ENCODE data around the gene GGTLC3.
"Not testable (repeated sequence)": the region's sequence is repeated elsewhere in the genome, so short reads cannot be mapped to it uniquely, and the experiment has no call there.

The GGTLC3 gene

GRCh38 chr22:18523328-18523727 is 5.4 kb upstream of the GGTLC3 start:
- no CpG with 5 or more reads among the region's 4 CpGs for WGBS
- H3K4ac ChIP-seq (ENCODE audit: low read depth in 1 of 2, low read length in 2 of 2); H3K36me3 ChIP-seq (ENCODE audit: control insufficient read depth in 1 of 2, insufficient read depth in 2 of 2, low read depth in 1 of 2, low read length in 2 of 2); H3K9me3 ChIP-seq (ENCODE audit: control insufficient read depth, low read length); H3K18ac ChIP-seq (ENCODE audit: low read depth in 1 of 2, low read length in 2 of 2); H2BK5ac ChIP-seq (ENCODE audit: low read depth, low read length, poor library complexity, severe bottlenecking); H2BK15ac ChIP-seq (ENCODE audit: low read depth, poor library complexity, severe bottlenecking); H2AK5ac ChIP-seq (ENCODE audit: low read length, severe bottlenecking); H3K23ac ChIP-seq (ENCODE audit: low read length in 2 of 2); H3K4me2 ChIP-seq (ENCODE audit: low read length, poor library complexity, severe bottlenecking); H4K91ac ChIP-seq (ENCODE audit: low read length); H3K27ac ChIP-seq (ENCODE audit: low read length, poor library complexity, severe bottlenecking); H3K9ac ChIP-seq (ENCODE audit: low read length); H2AFZ ChIP-seq (ENCODE audit: low read depth, low read length); H4K8ac ChIP-seq (ENCODE audit: low read length); H3K4me1 ChIP-seq (ENCODE audit: control insufficient read depth, insufficient read depth, low read depth, low read length); H3K14ac ChIP-seq (ENCODE audit: low read length in 2 of 2); H3K79me1 ChIP-seq (replicated peaks; ENCODE audit: low read length, poor library complexity, severe bottlenecking); H2BK120ac ChIP-seq (ENCODE audit: low read depth, low read length); H3K4me3 ChIP-seq (ENCODE audit: insufficient read depth in 1 of 2, low read depth in 1 of 2, low read length in 2 of 2); DNase-seq; H2BK12ac ChIP-seq (ENCODE audit: low read length in 2 of 2); H3K27me3 ChIP-seq (ENCODE audit: control insufficient read depth in 1 of 2, insufficient read depth in 1 of 2, low read length in 2 of 2): not testable (repeated sequence)

DNA sequence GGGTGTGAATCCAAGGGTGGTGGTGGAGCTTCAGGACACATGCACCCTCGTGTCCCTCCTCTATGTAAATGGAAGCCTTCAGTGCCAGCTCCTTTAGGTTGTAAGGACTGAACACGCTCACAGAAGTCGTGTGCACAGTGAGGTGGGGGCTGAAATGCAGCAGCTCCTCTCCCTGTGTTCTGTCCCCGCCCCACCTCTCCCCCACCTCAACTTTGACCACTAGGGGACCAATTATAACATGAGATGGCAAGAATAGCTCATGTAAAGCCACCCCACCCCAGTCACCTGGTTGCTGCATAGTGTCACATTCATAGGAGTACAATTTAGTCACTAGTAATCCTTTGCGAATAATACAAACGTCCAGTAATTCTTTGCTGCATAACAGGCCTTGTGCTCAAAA is 4.8 kb upstream of the GGTLC3 start:
- not testable (repeated sequence) for H4K8ac ChIP-seq (ENCODE audit: low read length); H2AK5ac ChIP-seq (ENCODE audit: low read length, severe bottlenecking); H4K91ac ChIP-seq (ENCODE audit: low read length); H2BK5ac ChIP-seq (ENCODE audit: low read depth, low read length, poor library complexity, severe bottlenecking); H3K79me1 ChIP-seq (replicated peaks; ENCODE audit: low read length, poor library complexity, severe bottlenecking); H3K4ac ChIP-seq (ENCODE audit: low read depth in 1 of 2, low read length in 2 of 2); H2AFZ ChIP-seq (ENCODE audit: low read depth, low read length); H3K4me1 ChIP-seq (ENCODE audit: control insufficient read depth, insufficient read depth, low read depth, low read length); H3K9ac ChIP-seq (ENCODE audit: low read length); H3K27me3 ChIP-seq (ENCODE audit: control insufficient read depth in 1 of 2, insufficient read depth in 1 of 2, low read length in 2 of 2); H3K14ac ChIP-seq (ENCODE audit: low read length in 2 of 2); H3K4me3 ChIP-seq (ENCODE audit: insufficient read depth in 1 of 2, low read depth in 1 of 2, low read length in 2 of 2); H3K36me3 ChIP-seq (ENCODE audit: control insufficient read depth in 1 of 2, insufficient read depth in 2 of 2, low read depth in 1 of 2, low read length in 2 of 2); H2BK120ac ChIP-seq (ENCODE audit: low read depth, low read length); H3K9me3 ChIP-seq (ENCODE audit: control insufficient read depth, low read length); H3K18ac ChIP-seq (ENCODE audit: low read depth in 1 of 2, low read length in 2 of 2); H3K4me2 ChIP-seq (ENCODE audit: low read length, poor library complexity, severe bottlenecking); H3K23ac ChIP-seq (ENCODE audit: low read length in 2 of 2); H2BK15ac ChIP-seq (ENCODE audit: low read depth, poor library complexity, severe bottlenecking); DNase-seq; H3K27ac ChIP-seq (ENCODE audit: low read length, poor library complexity, severe bottlenecking); H2BK12ac ChIP-seq (ENCODE audit: low read length in 2 of 2)
- no CpG with 5 or more reads among the region's 6 CpGs for WGBS

GRCh38 chr22:18513454-18513853 is 4.5 kb downstream of the GGTLC3 start:
- not testable (repeated sequence) for H3K27ac ChIP-seq (ENCODE audit: low read length, poor library complexity, severe bottlenecking); H2AK5ac ChIP-seq (ENCODE audit: low read length, severe bottlenecking); H3K27me3 ChIP-seq (ENCODE audit: control insufficient read depth in 1 of 2, insufficient read depth in 1 of 2, low read length in 2 of 2); H2BK15ac ChIP-seq (ENCODE audit: low read depth, poor library complexity, severe bottlenecking); H2AFZ ChIP-seq (ENCODE audit: low read depth, low read length); H3K4me3 ChIP-seq (ENCODE audit: insufficient read depth in 1 of 2, low read depth in 1 of 2, low read length in 2 of 2); H4K91ac ChIP-seq (ENCODE audit: low read length); H3K4ac ChIP-seq (ENCODE audit: low read depth in 1 of 2, low read length in 2 of 2); H3K23ac ChIP-seq (ENCODE audit: low read length in 2 of 2); H3K9me3 ChIP-seq (ENCODE audit: control insufficient read depth, low read length); H2BK12ac ChIP-seq (ENCODE audit: low read length in 2 of 2); H3K4me2 ChIP-seq (ENCODE audit: low read length, poor library complexity, severe bottlenecking); H3K4me1 ChIP-seq (ENCODE audit: control insufficient read depth, insufficient read depth, low read depth, low read length); H3K14ac ChIP-seq (ENCODE audit: low read length in 2 of 2); H3K79me1 ChIP-seq (replicated peaks; ENCODE audit: low read length, poor library complexity, severe bottlenecking); DNase-seq; H3K36me3 ChIP-seq (ENCODE audit: control insufficient read depth in 1 of 2, insufficient read depth in 2 of 2, low read depth in 1 of 2, low read length in 2 of 2); H4K8ac ChIP-seq (ENCODE audit: low read length); H2BK120ac ChIP-seq (ENCODE audit: low read depth, low read length); H2BK5ac ChIP-seq (ENCODE audit: low read depth, low read length, poor library complexity, severe bottlenecking); H3K18ac ChIP-seq (ENCODE audit: low read depth in 1 of 2, low read length in 2 of 2); H3K9ac ChIP-seq (ENCODE audit: low read length)
- WGBS = no CpG with 5 or more reads among the region's 10 CpGs

GRCh38 chr22:18512378-18512777 is 5.6 kb downstream of the GGTLC3 start:
- not testable (repeated sequence) for H4K8ac ChIP-seq (ENCODE audit: low read length); H4K91ac ChIP-seq (ENCODE audit: low read length); H3K23ac ChIP-seq (ENCODE audit: low read length in 2 of 2); H2BK12ac ChIP-seq (ENCODE audit: low read length in 2 of 2); H3K4me2 ChIP-seq (ENCODE audit: low read length, poor library complexity, severe bottlenecking); H3K9ac ChIP-seq (ENCODE audit: low read length); H2BK15ac ChIP-seq (ENCODE audit: low read depth, poor library complexity, severe bottlenecking); H3K14ac ChIP-seq (ENCODE audit: low read length in 2 of 2); H3K18ac ChIP-seq (ENCODE audit: low read depth in 1 of 2, low read length in 2 of 2); H3K36me3 ChIP-seq (ENCODE audit: control insufficient read depth in 1 of 2, insufficient read depth in 2 of 2, low read depth in 1 of 2, low read length in 2 of 2); H3K27me3 ChIP-seq (ENCODE audit: control insufficient read depth in 1 of 2, insufficient read depth in 1 of 2, low read length in 2 of 2); H2BK5ac ChIP-seq (ENCODE audit: low read depth, low read length, poor library complexity, severe bottlenecking); H3K4ac ChIP-seq (ENCODE audit: low read depth in 1 of 2, low read length in 2 of 2); H3K79me1 ChIP-seq (replicated peaks; ENCODE audit: low read length, poor library complexity, severe bottlenecking); H2AK5ac ChIP-seq (ENCODE audit: low read length, severe bottlenecking); H3K4me3 ChIP-seq (ENCODE audit: insufficient read depth in 1 of 2, low read depth in 1 of 2, low read length in 2 of 2); H3K4me1 ChIP-seq (ENCODE audit: control insufficient read depth, insufficient read depth, low read depth, low read length); H2AFZ ChIP-seq (ENCODE audit: low read depth, low read length); H2BK120ac ChIP-seq (ENCODE audit: low read depth, low read length); H3K9me3 ChIP-seq (ENCODE audit: control insufficient read depth, low read length); H3K27ac ChIP-seq (ENCODE audit: low read length, poor library complexity, severe bottlenecking); DNase-seq
- no CpG with 5 or more reads among the region's 10 CpGs for WGBS

Measured in mesenchymal stem cell (in vitro differentiated cells and primary cell).